Measurements from ENCODE around the gene PTPRE. TPM values are rescaled to one million over a fixed set of nuclear protein-coding genes. Genes with fewer than 3 reads are reported as not detected.

The PTPRE gene
- total and polyA plus RNA-seq, 10 of the 15 experiments (the other 5 are each of a cell fraction or from before 2014, with no cell fraction given): 2.9 to 7.6 (median 5.8) TPM

- TF ChIP-seq ZBTB40 (IDR thresholded peaks at IDR 0.05; ENCODE audit: borderline replicate concordance): no peak
- no peak for TF ChIP-seq PAX5 (IDR thresholded peaks at IDR 0.05; ENCODE audit: borderline replicate concordance, low read depth, low read length)
- no peak for TF ChIP-seq PKNOX1 (IDR thresholded peaks at IDR 0.05)
- TF ChIP-seq BMI1 (IDR thresholded peaks at IDR 0.05; ENCODE audit: borderline replicate concordance): no peak
- no peak for TF ChIP-seq ZBTB4 (CRISPR knock-in tag; IDR thresholded peaks at IDR 0.05)
Measured at GRCh38 chr10:128040096-128040495, 133.2 kb downstream of the PTPRE start (continued).
